Tibial nerve (tissue), 4 donors: Measurements from ENCODE around the gene AGTRAP. TPM values are rescaled to one million over a fixed set of nuclear protein-coding genes. Genes with fewer than 3 reads are reported as not detected.
A peak's percentile ranks its signal among the peaks of the same experiment; 100 is the strongest.

ENCODE experiments used
- DNase-seq, 2 donors: peaks; one replicate each; pipeline ENCODE4 v3.0.0-alpha.2; 2019; ENCODE audit warnings: low spot score in 2 of 2
- H3K27ac ChIP-seq, 4 donors: fragments of 200-600 bp; sonication (generic) in 3 of 4; one replicate each; pipeline ENCODE4 v1.5.1; 2017 to 2019; ENCODE audit warnings: mild to moderate bottlenecking in 1 of 4
- H3K27me3 ChIP-seq, 2 donors: fragments of 200-600 bp; sonication (generic) in 1 of 2; one replicate each; pipeline versions ENCODE4 v1.5.1 to v1.6.0; 2017 to 2019
- H3K36me3 ChIP-seq, 3 donors: fragments of 200-600 bp; sonication (generic); one replicate each; pipeline ENCODE4 v1.5.1; 2018 to 2019
- H3K4me1 ChIP-seq, 4 donors: fragments of 200-600 bp; sonication (generic) in 3 of 4; one replicate each; pipeline ENCODE4 v1.5.1; 2017 to 2019
- H3K4me3 ChIP-seq, 4 donors: fragments of 200-600 bp; sonication (generic) in 3 of 4; one replicate each; pipeline ENCODE4 v1.5.1; 2017 to 2019; ENCODE audit warnings: mild to moderate bottlenecking in 1 of 4, moderate library complexity in 1 of 4
- H3K9me3 ChIP-seq, 4 donors: fragments of 200-600 bp; sonication (generic) in 3 of 4; one replicate each; pipeline ENCODE4 v1.5.1; 2017 to 2019
- EP300 ChIP-seq, 2 donors: sonication (generic); formaldehyde crosslinking; IDR thresholded peaks; one replicate each; pipeline ENCODE4 v1.6.1; 2017; ENCODE audit warnings: antibody characterized with exemption in 2 of 2, mild to moderate bottlenecking in 1 of 2
- POLR2A ChIP-seq, 2 donors: fragments of 450-650 bp; IDR thresholded peaks; one replicate each; pipeline ENCODE4 v1.6.1; 2017; ENCODE audit warnings: antibody characterized with exemption in 2 of 2, mild to moderate bottlenecking in 2 of 2, moderate library complexity in 2 of 2
- WGBS, 2 donors: methylation state at CpG; one replicate each; pipeline ENCODE4 v1.1.5; 2018; 5-methylcytosine and 5-hydroxymethylcytosine counted together
- total RNA-seq, 4 donors: library from RNA; depleted of rRNA; stranded (reverse); fragments of >200 nt; gene quantifications; one replicate each; pipeline ENCODE4 v1.1.0, GENCODE V29; 2016
- TF ChIP-seq, protein P1 (sequence below), 5 experiments: fragments of 200-600 bp in 3 of 5; fragments of 450-650 bp in 2 of 5; sonication (generic) in 3 of 5; IDR thresholded peaks; one replicate each; pipeline ENCODE4 v1.5.1; 2016 to 2019; ENCODE audit warnings: antibody characterized with exemption in 5 of 5, mild to moderate bottlenecking in 3 of 5, moderate library complexity in 2 of 5

AGTRAP gene
- total RNA-seq, 4 donors from 2014 or later, result 35.6 to 118 (median 76.0) TPM

DNA sequence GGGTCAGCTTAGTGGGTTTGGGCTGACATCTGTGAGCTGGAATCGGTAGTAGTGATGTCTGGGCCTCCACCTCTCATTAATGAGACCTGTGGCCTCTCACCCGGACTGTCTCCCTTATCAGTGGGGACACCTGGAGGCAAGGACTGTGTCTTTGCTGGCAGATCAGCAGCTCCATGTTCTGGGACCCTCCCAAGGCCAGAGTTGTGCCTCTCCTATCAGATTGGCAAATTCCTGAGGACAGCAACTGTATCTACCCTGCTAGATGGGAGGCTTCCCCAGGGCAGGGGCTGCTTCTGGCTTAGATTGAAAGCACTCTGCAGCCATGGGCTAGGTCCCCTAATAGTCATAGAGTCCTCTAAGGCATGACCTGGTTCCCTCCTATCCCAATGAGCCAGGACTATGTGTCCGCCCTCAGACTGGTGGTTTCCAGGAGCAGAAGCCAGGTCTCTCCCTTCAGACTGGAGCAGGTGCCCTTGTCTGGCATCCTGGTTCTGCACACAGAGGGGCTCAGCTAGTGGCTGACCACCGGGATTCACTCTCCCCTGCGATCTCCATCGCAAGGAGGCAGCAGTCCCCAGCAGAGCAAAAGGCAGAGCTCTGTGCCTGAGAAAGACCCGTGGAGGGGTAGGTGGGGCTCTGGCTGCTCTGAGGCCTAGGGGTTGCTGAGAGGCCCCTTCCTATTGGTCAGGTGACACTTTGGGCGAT is 38.6 kb upstream of the AGTRAP start:
- peaks cover 0 to 21% (median 4%) of the 10 kb centered on the region in 4 donors for H3K4me1 ChIP-seq
- TF ChIP-seq EP300 (IDR thresholded peaks at IDR 0.05) (no peak), POLR2A (IDR thresholded peaks at IDR 0.05) (no peak)
- TF ChIP-seq, protein P1, sequence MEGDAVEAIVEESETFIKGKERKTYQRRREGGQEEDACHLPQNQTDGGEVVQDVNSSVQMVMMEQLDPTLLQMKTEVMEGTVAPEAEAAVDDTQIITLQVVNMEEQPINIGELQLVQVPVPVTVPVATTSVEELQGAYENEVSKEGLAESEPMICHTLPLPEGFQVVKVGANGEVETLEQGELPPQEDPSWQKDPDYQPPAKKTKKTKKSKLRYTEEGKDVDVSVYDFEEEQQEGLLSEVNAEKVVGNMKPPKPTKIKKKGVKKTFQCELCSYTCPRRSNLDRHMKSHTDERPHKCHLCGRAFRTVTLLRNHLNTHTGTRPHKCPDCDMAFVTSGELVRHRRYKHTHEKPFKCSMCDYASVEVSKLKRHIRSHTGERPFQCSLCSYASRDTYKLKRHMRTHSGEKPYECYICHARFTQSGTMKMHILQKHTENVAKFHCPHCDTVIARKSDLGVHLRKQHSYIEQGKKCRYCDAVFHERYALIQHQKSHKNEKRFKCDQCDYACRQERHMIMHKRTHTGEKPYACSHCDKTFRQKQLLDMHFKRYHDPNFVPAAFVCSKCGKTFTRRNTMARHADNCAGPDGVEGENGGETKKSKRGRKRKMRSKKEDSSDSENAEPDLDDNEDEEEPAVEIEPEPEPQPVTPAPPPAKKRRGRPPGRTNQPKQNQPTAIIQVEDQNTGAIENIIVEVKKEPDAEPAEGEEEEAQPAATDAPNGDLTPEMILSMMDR (IDR thresholded peaks at IDR 0.05), result no peak
- peaks cover 0 to 26% of the 10 kb centered on the region in 2 donors for H3K27me3 ChIP-seq
- H3K4me3 ChIP-seq, result no peak overlapping the region
- H3K27ac ChIP-seq, result no peak overlapping the region
- WGBS, 2 donors, result 61 to 69% methylated on average over 6 to 8 of the region's 8 CpGs
- H3K9me3 ChIP-seq, result no peaks in the 10 kb centered on the region
- H3K36me3 ChIP-seq, result no peaks in the 10 kb centered on the region
- DNase-seq, result no peak

DNA sequence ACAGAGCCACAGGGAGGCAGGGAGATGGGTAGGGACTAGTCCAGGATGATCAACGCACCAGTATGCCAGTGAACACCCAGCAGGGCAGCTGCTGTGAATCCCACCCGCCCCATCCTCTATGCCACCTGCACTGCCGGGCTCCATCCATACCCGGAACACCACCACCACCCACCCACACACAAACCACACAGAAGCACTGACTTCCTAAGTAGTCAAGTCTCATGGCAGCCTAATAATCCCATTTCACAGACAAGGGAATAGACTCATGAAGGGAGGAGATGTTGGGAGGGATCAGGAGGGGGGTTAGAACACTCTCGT is 38.1 kb upstream of the AGTRAP start:
- Histone ChIP-seq H3K27ac (no peak overlapping the region), H3K4me1 (peaks cover 0 to 22% (median 3%) of the 10 kb centered on the region in 4 donors), H3K4me3 (no peak overlapping the region), H3K9me3 (no peaks in the 10 kb centered on the region), H3K27me3 (peaks cover 0 to 22% of the 10 kb centered on the region in 2 donors), H3K36me3 (no peaks in the 10 kb centered on the region)
- no peak for DNase-seq
- 79 to 84% methylated on average over 5 of the region's 5 CpGs for WGBS, 2 donors
- TF ChIP-seq, protein P1 (IDR thresholded peaks at IDR 0.05), result no peak
- TF ChIP-seq POLR2A (IDR thresholded peaks at IDR 0.05) (no peak), EP300 (IDR thresholded peaks at IDR 0.05) (no peak)

DNA sequence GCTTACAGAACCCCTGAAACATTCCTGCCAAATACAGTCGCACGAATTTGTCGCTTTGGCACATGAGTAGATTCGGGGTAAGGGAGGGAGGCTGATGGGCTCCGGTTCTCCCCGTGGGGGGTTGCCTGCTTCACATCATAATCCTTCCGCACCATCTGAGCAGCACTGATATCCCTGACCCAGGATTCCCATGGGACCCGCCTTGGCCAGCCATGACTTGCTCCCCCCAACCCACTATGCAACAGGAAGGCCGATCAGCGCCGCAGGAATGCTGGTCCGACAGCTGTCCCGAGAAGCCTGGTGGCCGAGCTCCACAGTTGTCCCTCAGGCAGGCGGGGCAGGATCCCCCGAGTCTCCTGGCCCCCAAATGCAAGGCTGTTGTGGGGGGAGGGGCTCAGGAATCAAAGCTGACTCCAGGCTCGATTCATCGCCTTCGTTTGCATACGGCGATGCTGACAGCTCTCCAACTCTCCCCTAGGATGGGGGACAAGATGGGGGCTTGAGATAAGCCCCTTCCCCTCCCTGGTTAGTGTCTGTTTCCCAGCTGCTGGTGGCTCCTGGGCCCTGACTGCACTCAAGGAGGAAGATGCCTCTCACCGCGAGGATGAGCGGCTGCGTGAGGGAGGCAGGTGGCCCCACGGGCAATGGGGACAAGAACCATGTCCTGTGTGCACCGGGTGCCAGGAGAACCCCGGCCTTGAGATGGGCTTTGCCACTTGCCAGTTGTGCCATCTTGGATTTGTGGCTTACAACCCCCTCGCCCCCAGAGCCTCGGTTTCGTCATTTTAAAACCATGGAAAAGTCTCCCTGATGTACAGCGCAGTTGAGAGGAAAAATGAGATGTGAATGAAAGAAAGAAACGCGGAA is 35.1 kb upstream of the AGTRAP start:
- Histone ChIP-seq H3K27me3 (peaks cover 0 to 28% of the 10 kb centered on the region in 2 donors), H3K36me3 (no peaks in the 10 kb centered on the region), H3K27ac (peak overlapping the region in 3 of 4 donors; percentile 31 to 78 (median 52)), H3K4me1 (peaks cover 0 to 49% (median 3%) of the 10 kb centered on the region in 4 donors), H3K9me3 (no peaks in the 10 kb centered on the region), H3K4me3 (no peak overlapping the region)
- TF ChIP-seq, protein P1 (IDR thresholded peaks at IDR 0.05), result no peak
- no peak for TF ChIP-seq POLR2A (IDR thresholded peaks at IDR 0.05)
- no peak for TF ChIP-seq EP300 (IDR thresholded peaks at IDR 0.05)
- no peak for DNase-seq
- 55 to 61% methylated on average over 30 to 34 of the region's 34 CpGs for WGBS, 2 donors

DNA sequence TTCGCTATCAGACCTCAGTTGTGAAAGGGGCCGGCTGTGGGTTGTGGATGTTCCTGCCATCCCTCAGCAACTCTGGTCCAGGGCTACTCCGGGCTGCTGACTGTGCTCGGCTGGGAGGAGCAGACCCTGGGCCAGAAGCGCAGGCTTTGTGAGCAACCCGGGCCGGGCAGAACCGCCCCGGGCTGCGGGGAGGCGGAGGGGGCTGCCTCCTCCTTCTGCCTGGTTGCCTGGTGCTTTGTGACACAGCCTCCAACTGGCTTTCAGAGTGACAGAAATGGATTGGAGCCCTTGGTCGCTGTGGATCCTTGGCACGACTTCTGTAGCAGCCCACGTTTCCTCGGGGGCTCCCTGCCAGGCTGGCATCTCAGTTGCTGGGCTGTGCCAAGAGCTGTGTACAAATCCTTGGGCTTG is 34.4 kb upstream of the AGTRAP start:
- H3K27me3 ChIP-seq, result peaks cover 0 to 28% of the 10 kb centered on the region in 2 donors
- no peak overlapping the region for H3K4me3 ChIP-seq
- peaks cover 0 to 49% (median 3%) of the 10 kb centered on the region in 4 donors for H3K4me1 ChIP-seq
- no peaks in the 10 kb centered on the region for H3K9me3 ChIP-seq
- H3K36me3 ChIP-seq, result no peaks in the 10 kb centered on the region
- TF ChIP-seq, protein P1 (IDR thresholded peaks at IDR 0.05), result no peak
- peak in 1 of 2 donors; percentile 51 for TF ChIP-seq EP300 (IDR thresholded peaks at IDR 0.05)
- no peak for TF ChIP-seq POLR2A (IDR thresholded peaks at IDR 0.05)
- peak overlapping the region in 3 of 4 donors; percentile 31 to 78 (median 52) for H3K27ac ChIP-seq
- no peak for DNase-seq
- 13 to 41% methylated on average over 11 to 15 of the region's 15 CpGs for WGBS, 2 donors
